NCI-H345 treated with DMSO at 0.1 percent for 48 hours (cell line): ENCODE measurements around the gene TDRKH.

Experiments
- DNase-seq: peaks from one replicate; lab custom pipeline; 2025; ENCODE audit not compliant: unreplicated experiment; lab: John Stamatoyannopoulos, UW

TDRKH gene, protein sequence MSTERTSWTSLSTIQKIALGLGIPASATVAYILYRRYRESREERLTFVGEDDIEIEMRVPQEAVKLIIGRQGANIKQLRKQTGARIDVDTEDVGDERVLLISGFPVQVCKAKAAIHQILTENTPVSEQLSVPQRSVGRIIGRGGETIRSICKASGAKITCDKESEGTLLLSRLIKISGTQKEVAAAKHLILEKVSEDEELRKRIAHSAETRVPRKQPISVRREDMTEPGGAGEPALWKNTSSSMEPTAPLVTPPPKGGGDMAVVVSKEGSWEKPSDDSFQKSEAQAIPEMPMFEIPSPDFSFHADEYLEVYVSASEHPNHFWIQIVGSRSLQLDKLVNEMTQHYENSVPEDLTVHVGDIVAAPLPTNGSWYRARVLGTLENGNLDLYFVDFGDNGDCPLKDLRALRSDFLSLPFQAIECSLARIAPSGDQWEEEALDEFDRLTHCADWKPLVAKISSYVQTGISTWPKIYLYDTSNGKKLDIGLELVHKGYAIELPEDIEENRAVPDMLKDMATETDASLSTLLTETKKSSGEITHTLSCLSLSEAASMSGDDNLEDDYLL

DNA sequence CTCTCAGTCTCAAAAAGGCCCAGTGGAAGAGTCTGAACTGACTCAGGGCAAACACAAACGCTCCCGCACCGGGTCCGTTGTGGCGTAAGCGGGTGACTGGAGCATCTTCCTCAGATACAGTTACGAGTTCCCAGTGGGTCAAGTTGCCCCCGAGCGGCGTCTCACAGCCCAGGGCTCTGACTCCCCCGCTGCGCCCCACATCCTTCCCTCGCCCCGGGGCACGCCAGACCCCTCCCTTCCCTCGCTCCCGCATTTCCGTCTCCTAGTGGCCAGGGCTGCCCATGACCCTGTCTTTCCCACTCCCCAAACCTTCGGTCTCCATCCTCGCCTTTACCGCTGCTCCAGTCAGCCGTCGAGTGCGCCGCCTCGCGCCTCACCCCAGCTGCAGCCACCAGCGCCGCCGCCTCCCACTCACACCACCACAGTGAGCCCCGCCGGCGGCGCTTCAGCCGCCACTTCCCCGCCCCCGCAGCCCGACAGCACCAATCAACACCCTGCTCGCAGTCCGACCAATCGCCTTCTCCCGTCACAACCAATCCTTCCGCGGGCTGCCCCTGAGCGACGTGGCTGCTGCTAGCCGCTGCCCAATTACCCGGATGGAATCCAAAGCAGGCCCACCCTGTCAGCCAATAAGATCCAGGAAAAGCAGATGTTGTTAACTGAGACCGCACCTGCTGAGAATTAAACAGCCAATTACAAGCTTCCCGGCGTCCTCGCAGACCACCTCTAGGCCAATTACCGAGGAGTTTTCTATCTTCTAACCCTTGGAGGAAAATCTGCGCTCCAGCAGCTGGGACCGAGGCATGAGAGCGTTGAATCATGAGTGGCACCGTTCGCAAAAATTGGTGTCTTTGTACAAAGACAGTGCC is at the start of gene TDRKH:
Gene TDRKH, minus strand, starts transcription at position 430 of the 869 bp plus-strand sequence. CDS start 7,478 bp downstream, outside the sequence.
- DNase-seq = peak; percentile 100

GRCh38 chr1:151839457-151840403 is 49.4 kb upstream of the TDRKH start, which contains the start of gene C2CD4D:
TSS of gene C2CD4D (minus strand) at chr1:151839820. CDS start at chr1:151838989, 831 bp downstream.
- DNase-seq = no peak

DNA sequence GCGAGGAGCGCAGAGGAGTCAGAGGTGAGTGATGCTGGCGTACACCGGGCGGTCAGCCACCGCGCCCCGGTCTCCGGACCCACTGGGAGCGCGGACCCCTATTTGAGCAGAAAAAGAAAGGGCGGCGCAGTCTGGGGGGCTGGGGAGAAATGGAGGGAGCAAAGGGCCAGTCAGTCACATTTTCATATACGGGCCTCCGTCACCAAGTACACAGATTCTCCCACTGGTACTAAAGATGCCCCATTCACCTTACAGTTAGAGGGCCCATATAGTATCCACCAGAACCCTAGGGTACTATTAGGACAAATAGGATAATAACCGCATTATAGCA is 48.7 kb upstream of the TDRKH start:
- no peak for DNase-seq

- DNase-seq = no peak
Observed at GRCh38 chr1:151838222-151839081, 48.2 kb upstream of the TDRKH start.

- DNase-seq = no peak
Observed at GRCh38 chr1:151837884-151838221, 47.6 kb upstream of the TDRKH start.

DNA sequence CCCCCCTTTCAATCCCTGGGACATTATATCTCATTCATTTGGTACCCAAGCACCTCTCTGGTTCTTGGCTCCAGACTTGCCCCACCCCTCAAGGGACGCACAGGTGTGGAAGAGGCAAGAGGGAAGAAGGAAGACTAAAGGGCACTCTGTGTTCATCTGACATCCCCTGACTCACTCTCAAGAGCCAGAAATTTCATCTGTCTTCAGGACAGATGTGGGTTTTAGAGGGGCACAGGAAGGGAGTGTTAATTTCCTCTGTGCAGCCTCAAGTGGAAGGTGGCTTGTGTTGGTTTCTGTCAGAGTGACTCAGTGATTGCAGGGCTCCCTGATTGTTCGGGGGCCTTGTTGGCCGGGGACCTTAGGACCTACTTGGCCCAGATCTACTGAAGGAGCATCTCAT is 46.9 kb upstream of the TDRKH start:
- no peak for DNase-seq

DNA sequence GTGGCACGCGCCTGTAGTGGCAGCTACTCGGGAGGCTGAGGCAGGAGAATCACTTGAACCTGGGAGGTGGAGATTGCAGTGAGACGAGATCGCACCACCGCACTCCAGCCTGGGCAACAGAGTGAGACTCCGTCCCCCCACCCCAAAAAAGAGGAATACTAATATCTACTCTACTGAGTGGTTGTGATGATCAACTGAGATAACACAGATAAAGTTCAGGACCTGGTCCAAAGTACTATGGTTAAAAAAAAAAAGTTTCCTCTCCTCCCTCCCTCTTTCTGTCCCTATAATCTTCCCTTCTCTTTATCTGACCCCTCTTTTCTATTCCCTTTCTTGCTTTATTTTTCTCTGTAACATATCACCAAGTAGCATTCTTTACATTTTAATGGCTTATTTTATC is 45.3 kb upstream of the TDRKH start:
- DNase-seq = no peak

- DNase-seq = no peak
Observed at GRCh38 chr1:151834239-151834638, 43.9 kb upstream of the TDRKH start.

GRCh38 chr1:151833172-151833900 is 43.0 kb upstream of the TDRKH start:
- DNase-seq = no peak

DNA sequence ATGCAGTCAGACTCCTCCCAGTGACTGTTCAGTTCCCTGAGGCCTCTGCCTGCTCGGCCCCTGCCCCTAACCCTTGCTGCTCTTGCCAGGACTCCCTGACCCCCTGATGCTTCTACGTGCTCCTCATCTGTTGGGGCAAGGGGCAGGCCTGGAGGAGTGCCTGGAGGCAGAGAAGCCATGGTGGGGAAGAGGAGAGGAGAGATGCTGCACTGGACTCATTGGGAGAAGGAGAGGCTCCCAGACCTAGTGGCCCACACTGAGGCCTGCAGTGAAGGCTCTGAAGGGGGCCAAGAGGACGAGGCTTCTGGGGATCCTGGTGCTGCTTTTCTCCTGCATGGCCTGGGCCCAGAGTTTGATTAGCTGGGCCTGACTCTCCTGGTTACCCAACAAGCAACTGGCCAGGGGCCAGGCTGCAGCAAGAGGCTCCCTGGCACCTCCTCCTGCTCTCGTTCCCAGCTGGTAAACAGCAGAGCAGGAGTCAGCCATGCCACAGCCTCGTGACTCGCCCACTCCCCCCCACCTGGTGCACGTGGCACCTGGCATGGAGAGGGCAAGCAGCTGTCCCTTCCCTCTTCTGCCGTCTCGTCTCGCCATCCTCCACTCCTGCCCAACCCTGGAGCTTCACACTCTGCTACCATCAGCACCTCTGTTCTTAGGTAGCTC is 42.1 kb upstream of the TDRKH start:
- no peak for DNase-seq

DNA sequence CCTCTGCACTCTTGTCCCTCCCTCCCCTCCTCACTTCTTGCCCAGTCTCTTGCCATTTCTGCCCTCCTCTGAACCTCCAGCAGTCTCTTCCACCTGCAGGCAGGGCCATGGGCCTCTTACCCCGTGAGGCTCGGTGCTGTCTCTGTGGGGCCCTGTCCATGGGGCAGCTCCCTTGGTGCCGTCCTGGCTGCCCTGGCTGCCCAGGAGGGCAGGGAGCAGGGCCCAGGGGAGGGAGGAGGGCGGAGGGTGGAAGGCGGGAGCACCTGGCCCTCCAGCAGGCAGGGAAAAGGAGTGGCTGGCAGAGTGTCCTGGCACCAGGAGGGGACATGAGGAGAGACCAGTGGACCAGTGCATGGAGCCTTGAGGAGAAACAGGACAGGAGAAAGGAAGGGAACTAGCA is 41.3 kb upstream of the TDRKH start, which contains the start of gene RORC:
Gene RORC, minus strand, starts transcription at position 198 of the 400 bp plus-strand sequence. Its CDS starts 38 bp downstream, at position 160.
- DNase-seq = no peak

DNA sequence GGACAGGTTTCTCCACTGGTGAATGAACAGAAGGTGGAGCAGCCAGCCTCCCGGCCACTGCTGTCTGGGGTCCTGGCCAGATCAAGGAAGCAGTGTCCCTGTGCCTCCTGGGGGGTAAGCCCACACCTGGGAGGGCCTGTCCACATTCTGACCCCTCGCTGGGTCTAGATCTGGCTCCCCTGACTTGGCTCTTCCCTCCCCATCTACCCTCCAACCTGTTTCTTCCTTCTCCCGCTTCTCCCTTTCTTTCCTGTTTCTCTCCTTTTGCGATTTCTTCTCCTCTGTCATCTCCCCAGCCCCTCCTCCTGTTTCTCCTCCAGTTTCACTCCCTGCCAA is 40.9 kb upstream of the TDRKH start:
- DNase-seq = no peak

DNA sequence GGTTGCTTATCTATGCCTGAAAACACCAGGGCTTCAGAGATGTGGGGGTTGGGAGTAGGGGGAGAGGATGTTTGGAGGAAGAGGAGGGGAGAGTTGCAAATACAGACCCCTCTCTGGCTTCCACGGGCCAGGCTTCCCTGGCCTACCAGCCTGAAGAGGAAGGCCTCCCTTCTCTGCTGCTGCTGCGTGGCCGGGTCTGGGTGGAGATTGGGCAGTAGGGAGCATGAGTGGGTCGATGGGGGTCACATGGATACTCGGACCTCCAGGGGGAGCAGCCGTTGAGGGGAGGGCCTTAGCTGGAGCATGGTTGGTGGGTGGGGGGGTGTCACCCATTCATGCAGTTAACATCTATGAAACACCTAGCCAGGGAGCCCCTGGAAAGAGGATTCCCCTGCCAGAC is 39.8 kb upstream of the TDRKH start:
- DNase-seq = no peak

GRCh38 chr1:151829352-151830046 is 39.2 kb upstream of the TDRKH start:
- no peak for DNase-seq

- DNase-seq = no peak
Observed at GRCh38 chr1:151828921-151829320, 38.6 kb upstream of the TDRKH start.

GRCh38 chr1:151827853-151828252 is 37.6 kb upstream of the TDRKH start:
- DNase-seq = no peak

DNA sequence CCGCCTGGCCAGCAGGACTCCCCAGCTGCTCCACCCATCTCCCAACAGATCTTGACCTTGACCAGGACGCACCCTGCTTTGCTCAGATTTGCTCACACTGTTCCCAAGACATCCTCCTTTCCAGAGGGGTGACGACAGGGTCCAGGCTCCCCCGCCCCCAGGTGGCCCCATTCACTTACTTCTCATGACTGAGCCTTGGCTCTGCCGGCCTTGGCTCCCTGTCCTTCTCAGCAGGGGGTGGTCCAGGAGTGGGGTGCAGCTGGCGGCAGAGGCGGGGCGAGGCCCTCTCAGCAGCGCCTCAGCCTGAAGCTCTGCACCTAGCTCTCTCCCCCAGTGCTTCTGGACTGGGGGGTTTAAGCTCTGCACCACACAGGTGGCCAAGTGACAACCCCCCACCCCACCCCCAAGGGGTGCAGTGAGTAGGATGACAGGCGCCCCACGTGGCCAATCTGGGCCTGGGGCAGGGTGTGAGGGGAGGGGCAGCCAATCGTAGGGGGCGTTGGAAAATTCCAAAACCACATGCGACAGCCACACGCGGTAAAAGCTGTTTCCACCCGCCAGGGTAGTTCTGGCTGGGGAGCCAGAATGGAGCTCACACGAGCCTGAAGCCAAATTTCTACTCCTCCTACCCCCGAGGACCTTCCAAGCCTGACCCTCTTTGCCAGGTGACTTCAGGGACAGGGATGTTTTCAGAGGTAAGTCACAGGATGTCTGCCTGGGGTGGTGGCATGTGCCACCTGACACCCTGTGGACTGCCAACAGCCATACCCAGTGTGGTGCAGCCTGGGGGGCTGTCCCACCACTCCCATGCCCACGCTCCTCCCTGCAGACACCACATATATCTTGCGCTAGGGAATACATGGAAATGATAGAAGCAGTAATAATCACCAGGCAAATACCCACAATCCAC is 35.7 kb upstream of the TDRKH start:
- DNase-seq = no peak
